Fibroblast of pulmonary artery (primary cell): Measurements from ENCODE around the gene ARHGEF11.
A peak's percentile ranks its signal among the peaks of the same experiment; 100 is the strongest.

Experiments
- DNase-seq: peaks from one replicate; pipeline ENCODE4 v3.0.0-alpha.2; 2010; ENCODE audit warnings: low read depth
- H3K4me3 ChIP-seq: replicated peaks from 2 replicates; pipeline ENCODE4 v1.5.1; 2011; ENCODE audit warnings: low read depth, mild to moderate bottlenecking, control low read depth, low read length, moderate library complexity
- TF ChIP-seq, protein P1 (sequence below): IDR thresholded peaks from 2 replicates; pipeline ENCODE4 v1.5.1; 2011; ENCODE audit warnings: mild to moderate bottlenecking, control low read depth, low read length, inconsistent platforms; ENCODE audit errors: missing control alignments

ARHGEF11 gene

DNA sequence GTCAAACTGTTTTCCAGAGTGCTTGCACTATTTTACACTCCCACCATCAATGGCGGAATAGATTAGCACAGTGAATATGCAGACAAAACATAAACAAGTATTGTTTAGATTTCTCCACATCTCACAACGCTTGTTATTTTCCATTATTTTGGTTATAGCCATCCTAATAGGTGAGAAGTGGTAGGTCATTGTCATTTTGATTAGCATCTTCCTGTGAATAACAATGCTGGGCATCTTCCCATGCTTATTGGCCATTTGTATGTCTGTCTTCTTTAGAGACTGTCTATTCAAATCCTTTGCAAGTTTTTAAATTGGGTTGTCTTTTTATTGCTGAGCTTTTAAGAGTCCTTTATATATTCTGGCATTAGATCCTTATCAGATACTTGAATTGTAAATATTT lies 70.5 kb downstream of the ARHGEF11 start:
- DNase-seq, result no peak
- TF ChIP-seq, protein P1, sequence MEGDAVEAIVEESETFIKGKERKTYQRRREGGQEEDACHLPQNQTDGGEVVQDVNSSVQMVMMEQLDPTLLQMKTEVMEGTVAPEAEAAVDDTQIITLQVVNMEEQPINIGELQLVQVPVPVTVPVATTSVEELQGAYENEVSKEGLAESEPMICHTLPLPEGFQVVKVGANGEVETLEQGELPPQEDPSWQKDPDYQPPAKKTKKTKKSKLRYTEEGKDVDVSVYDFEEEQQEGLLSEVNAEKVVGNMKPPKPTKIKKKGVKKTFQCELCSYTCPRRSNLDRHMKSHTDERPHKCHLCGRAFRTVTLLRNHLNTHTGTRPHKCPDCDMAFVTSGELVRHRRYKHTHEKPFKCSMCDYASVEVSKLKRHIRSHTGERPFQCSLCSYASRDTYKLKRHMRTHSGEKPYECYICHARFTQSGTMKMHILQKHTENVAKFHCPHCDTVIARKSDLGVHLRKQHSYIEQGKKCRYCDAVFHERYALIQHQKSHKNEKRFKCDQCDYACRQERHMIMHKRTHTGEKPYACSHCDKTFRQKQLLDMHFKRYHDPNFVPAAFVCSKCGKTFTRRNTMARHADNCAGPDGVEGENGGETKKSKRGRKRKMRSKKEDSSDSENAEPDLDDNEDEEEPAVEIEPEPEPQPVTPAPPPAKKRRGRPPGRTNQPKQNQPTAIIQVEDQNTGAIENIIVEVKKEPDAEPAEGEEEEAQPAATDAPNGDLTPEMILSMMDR, result no peak
- no peak overlapping the region for H3K4me3 ChIP-seq

DNA sequence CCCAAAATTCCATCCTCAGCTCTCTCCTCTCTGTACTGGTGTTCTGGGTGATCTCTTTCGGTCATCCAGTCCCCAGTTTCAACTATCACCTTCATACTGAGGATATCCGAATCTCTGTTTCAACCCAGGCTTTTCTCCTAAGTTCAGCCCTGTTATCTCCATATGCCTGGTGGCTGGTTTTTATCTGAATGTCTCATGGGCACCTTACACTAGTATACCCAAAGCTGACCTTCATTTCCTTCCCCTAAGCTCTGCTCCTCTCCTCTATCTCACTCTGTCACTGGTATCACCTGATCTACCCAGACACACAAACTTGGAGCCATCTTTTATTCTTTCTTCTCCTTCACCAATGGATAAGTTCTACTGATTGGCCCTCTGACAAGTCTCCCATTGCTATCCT lies 72.1 kb downstream of the ARHGEF11 start:
- DNase-seq, result no peak
- TF ChIP-seq, protein P1, result no peak

GRCh38 chr1:156970017-156970416 lies 75.5 kb downstream of the ARHGEF11 start:
- DNase-seq, result peak; percentile 31
- TF ChIP-seq, protein P1, result peak; percentile 27

More for the DNA sequence above, 72.1 kb downstream of the ARHGEF11 start:
- no peak overlapping the region for H3K4me3 ChIP-seq

DNA sequence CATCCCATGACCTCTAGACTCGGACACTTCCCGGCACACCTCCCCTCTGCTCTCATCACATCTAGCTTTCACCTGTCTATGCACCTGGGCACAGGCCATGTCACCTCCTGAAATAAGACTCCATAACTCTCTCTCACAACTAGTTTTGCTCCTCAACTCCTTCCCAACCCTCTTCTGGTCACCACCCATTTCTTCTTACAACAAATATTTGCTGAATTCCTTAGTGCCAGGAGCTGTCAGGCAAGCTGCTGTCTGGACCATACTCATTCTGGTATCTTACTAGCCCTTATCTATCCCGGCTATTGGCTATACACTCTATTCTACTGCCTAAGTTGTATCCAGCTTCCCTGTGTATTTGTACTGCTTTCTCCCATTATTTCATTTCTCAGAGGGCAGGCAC lies 76.0 kb downstream of the ARHGEF11 start:
- H3K4me3 ChIP-seq, result no peak overlapping the region
- no peak for DNase-seq
- TF ChIP-seq, protein P1, result no peak

More at GRCh38 chr1:156970017-156970416, 75.5 kb downstream of the ARHGEF11 start:
- no peak overlapping the region for H3K4me3 ChIP-seq

DNA sequence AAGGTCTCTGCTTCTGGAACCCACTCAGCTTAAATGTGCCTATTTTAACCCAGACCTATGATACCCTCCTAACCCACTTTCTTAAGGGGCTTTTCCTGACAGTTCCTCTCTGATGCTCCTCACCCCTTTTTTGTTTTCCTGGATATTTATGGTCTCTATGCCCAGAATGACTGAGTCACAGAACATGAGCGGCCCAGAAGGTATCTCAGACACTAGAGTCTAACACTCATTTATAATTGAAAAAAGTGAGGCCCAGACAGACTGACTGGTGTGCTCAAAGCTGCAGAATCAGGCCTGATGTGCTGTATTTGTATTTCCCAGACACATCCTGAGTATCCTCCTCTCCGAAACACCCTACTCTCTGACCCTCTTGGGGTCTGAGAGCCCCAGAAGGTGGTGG lies 81.1 kb downstream of the ARHGEF11 start:
- DNase-seq, result no peak
- TF ChIP-seq, protein P1, result no peak
- no peak overlapping the region for H3K4me3 ChIP-seq

- no peak overlapping the region for H3K4me3 ChIP-seq
- DNase-seq, result no peak
- TF ChIP-seq, protein P1, result no peak
These were observed 81.9 kb downstream of the ARHGEF11 start for GRCh38 chr1:156963621-156964020.

DNA sequence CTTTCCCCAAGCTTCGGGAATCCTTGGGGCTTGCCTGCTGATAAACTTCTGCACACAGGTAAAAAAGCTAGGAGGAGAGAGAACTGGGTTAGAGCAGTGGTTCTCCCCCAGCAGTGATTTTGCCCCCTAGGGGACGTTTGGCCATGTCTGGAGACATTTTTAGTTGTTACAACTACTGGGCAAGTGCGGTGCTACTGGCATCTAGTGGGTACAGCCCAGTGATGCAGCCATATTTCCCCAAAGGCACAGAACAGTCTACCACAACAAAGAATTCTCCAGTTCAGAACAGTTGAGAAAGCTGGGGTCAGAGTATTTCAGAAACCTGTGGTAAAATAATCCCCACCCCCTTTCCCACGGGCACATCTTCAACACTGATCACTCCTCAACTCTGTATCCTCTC lies 83.8 kb downstream of the ARHGEF11 start:
- TF ChIP-seq, protein P1, result peak; percentile 5
- no peak for DNase-seq
- no peak overlapping the region for H3K4me3 ChIP-seq
